SH-SY5Y (cell line): Measurements from ENCODE around the gene PATJ.

Experiments used
- GATA2 ChIP-seq: IDR thresholded peaks from 2 replicates; pipeline ENCODE4 v1.6.1; 2011; ENCODE audit warnings: mild to moderate bottlenecking, low read depth, low read length
- GATA3 ChIP-seq: IDR thresholded peaks from 2 replicates; pipeline ENCODE4 v1.6.1; 2011; ENCODE audit warnings: low read depth, mild to moderate bottlenecking, low read length, moderate library complexity

GRCh38 chr1:61941794-61942193 is 199.5 kb downstream of the PATJ start:
- TF ChIP-seq GATA2 (no peak), GATA3 (no peak)
